ENCODE measurements around the gene KHDC1L.

GRCh38 chr6:73180763-73181619 is 44.3 kb downstream of the KHDC1L start:
- peak; percentile 96 for TF ChIP-seq CTCF (IDR thresholded peaks at IDR 0.05; ENCODE audit: low read depth, low read length)
- no peak for TF ChIP-seq EZH2phosphoT487 (IDR thresholded peaks at IDR 0.05; ENCODE audit: low read depth)

Data from OCI-LY3 (cell line).